GM21515 (cell line): Measurements from ENCODE around the gene GAD1.

Experiments used
- ATAC-seq: cut with Tn5 transposase; IDR thresholded peaks from one replicate; pipeline ENCODE4 v1.9.1; 2021; ENCODE audit not compliant: unreplicated experiment

The GAD1 gene

DNA sequence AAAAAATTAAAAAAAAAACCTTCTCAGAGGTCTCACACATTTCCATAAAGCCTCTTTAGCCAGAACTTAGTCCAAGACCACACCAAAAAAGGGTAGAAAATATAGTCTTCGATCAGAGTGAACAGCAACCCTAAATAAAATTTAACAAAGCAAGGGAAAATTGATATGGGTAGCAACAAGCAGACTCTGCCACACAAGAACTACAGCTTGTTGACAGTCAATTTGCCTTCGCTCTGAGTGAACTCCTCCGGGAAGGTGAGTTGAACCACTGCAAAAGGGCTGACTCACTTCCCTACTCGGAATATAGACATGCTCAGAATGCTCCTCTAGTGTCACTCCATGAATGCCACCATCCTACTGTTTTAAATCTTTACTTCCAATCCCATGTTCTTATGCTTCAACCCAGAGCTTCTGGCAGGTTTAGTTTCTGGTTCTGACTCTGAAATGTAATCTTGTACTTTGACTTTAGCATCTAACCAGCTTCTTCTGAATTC lies 24.1 kb downstream of the GAD1 start:
- no peak for ATAC-seq

GRCh38 chr2:170842785-170843184 lies 26.1 kb downstream of the GAD1 start:
- ATAC-seq = no peak

GRCh38 chr2:170843656-170844055 lies 27.0 kb downstream of the GAD1 start:
- ATAC-seq = no peak

- no peak for ATAC-seq
Observed at GRCh38 chr2:170845343-170845742, 28.7 kb downstream of the GAD1 start.

- no peak for ATAC-seq
Observed at GRCh38 chr2:170846314-170846713, 29.6 kb downstream of the GAD1 start.

DNA sequence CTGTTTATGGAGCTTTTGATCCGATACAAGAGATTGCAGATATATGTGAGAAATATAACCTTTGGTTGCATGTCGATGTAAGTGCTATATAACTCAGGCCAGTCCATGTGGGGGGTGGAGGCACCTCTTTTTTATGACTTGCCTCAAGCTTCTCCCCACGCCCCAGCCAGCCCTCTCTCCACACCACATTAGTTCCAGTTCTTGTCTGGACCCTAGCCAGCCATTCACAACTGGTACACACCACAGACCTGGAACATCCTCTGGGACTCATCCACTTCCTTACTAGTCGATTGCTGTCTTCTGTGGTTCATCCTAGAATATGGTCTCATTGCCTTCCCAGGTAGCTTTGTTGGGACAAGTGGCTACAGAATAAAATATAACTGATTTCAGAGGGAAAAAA lies 31.0 kb downstream of the GAD1 start:
- ATAC-seq = no peak

DNA sequence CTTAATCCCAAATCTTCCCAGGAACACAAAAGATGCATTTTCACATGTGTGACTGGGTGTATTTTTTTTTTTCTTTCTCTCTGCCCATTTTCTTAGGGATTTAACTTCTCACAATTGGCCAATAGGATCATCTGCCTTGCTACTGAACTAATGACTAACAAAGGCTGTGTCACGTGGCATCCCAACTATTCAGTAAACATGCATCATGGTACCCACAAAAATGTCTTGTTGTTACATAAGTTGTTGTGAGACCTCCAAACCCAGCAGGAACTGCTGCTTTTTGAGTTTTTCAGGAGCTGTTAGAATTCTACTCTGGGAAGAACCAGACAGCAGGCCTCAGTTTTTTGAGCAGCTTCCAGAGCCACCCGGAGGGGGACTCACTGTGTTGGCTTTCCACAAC lies 31.9 kb downstream of the GAD1 start:
- no peak for ATAC-seq

- no peak for ATAC-seq
Observed at GRCh38 chr2:170850251-170850650, 33.6 kb downstream of the GAD1 start.

GRCh38 chr2:170851635-170852034 lies 34.9 kb downstream of the GAD1 start:
- no peak for ATAC-seq

- no peak for ATAC-seq
Observed at GRCh38 chr2:170856066-170856465, 39.4 kb downstream of the GAD1 start.

- no peak for ATAC-seq
Observed at GRCh38 chr2:170862286-170862902, 45.7 kb downstream of the GAD1 start.

DNA sequence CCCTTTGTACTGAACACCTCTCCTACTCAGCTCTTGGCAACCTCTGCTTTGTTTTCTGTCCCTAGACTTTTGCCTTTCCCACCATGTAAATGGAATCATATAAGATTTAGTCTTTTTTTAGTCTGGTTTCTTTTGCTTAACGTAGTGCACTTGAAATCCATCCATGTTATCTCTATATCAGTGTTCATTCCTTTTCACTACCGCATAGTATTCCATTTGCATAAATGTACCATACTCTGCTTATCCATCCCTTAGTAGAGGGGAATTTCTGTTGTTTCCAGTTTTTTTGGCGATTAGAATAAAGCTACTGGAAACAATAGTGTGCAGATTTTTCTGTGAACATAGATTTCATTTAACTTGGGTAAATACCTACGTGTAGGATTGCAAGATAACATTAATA lies 46.4 kb downstream of the GAD1 start:
- ATAC-seq = no peak

DNA sequence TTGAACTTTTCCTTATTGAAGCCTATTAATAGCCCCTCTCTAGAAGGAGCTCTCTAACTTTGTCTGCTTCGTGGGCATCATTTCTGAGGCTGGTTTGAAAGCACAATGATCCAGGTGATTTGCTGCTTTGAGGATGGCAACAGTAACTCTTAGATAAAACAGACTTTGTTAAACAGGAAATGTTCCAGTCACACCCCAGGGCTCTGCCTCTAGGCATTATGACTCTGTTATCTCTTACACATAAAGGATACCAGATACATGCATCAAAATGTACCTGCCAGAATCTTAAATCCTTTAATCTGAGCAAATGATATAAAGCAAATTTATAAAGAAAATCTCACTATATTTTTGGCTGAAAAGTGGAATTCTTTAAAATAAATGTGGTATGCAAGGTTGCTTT lies 52.3 kb downstream of the GAD1 start:
- ATAC-seq = no peak

DNA sequence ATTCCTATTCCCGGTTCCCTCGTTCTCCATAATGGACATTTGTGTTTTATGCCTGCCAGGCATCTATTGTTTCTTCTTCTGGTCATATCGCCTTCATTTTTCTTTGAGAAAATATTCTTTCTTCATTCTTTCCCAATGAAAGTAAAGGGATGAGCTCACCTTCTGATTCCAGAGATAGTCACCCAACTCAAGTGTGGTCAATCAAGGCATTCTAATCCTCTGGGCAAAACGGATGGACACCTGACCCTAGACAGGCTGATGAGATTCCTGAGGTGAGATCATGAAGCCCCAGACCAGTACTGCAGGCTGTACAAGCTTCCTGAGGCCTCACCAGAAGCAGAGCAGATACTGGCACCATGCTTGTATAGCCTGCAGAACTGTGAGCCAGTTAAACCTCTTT lies 52.8 kb downstream of the GAD1 start:
- no peak for ATAC-seq

GRCh38 chr2:170873035-170873692 lies 56.5 kb downstream of the GAD1 start:
- peak; percentile 92 for ATAC-seq

DNA sequence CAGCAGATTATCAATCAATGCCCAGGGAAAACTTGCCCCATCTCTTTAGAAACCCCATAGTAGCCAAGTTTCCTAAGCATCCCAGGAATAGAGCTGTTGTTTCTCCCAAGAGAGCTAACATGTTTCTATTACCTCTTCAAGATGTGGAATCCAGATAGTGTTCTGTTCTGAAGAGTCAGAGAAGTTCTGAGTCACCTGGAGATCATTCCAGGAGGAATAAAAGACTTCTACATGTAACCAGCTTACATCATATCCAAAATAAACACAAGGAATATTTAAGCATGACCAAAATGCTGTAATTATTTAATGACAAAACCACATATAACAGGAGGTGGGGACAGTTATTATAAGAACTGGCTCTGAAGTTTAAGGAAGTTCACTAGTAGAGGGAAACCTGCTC lies 61.4 kb downstream of the GAD1 start:
- no peak for ATAC-seq

DNA sequence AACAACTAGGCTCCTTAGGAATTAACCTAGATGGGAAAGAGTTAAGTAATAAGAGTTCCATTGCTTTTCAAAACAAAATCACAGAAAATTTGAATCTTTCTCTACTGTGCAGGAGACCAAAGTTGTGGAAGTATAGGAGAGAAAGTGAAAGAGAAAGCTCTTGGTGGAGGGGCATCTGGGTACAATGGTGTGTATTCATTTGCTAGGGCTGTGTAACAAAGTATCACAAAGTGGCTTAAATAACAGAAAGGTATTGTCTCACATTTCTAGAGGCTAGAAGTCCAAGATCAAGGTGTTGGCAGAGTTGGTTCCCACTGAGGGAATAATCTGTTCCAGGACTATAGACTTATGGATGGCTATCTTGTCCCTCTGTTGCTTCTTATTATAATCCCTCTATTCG lies 61.8 kb downstream of the GAD1 start:
- no peak for ATAC-seq

DNA sequence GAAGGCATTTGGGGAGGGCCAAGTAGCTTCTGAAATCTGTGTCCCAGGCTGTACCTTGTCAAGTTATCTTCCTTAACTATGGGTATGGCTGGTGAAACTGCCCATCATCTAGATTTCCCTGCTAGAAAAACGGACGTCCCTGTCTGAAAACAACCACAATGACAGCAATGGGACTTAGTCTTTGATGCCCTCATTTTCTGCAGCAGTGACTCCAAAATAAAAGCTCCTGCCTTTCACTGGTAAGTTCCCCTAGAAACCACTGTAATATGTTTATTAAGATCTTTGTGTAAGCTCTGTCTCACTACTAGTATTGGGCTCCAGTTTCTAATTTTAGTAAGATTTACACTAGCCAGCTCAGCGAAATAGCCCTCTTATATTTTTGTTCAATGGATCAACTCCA lies 65.2 kb downstream of the GAD1 start:
- no peak for ATAC-seq

DNA sequence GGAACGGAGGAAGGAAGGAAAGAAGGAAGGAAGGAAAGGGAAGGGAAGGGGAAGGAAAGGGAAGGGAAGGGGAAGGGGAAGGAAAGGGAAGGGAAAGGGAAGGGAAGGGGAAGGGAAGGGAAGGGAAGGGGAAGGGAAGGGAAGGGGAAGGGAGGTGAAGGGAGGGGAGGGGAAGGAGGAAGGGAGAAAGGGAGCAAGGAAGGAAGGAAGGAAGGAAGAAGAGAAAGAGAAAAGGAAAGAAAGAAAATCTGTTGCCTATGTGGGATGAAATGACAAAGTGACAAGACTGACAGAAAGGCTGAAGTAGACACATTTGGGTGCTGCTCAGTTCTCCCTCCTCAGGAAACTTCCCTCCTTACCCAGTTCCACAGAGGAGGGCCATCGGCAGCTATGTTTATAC lies 66.1 kb downstream of the GAD1 start:
- no peak for ATAC-seq

GRCh38 chr2:170883683-170884082 lies 67.0 kb downstream of the GAD1 start:
- no peak for ATAC-seq

GRCh38 chr2:170885130-170885791 lies 68.6 kb downstream of the GAD1 start:
- no peak for ATAC-seq

- ATAC-seq = no peak
Observed at GRCh38 chr2:170886386-170886785, 69.7 kb downstream of the GAD1 start.
